Measurements from ENCODE around the gene MAGEA12.
"Not testable (repeated sequence)": the region's sequence is repeated elsewhere in the genome, so short reads cannot be mapped to it uniquely, and the experiment has no call there.

Gene MAGEA12

GRCh38 chrX:152766562-152766961 is 33.0 kb downstream of the MAGEA12 start:
- not testable (repeated sequence) for DNase-seq (ENCODE audit: low read depth)

- not testable (repeated sequence) for DNase-seq (ENCODE audit: low read depth)
Observed at GRCh38 chrX:152769549-152770289, 36.2 kb downstream of the MAGEA12 start, which contains the start of gene MAGEA6. Gene MAGEA6 (minus strand): TSS chrX:152769689. CDS start chrX:152767650, 2,039 bp downstream.

- not testable (repeated sequence) for DNase-seq (ENCODE audit: low read depth)
Observed at GRCh38 chrX:152787062-152787461, 53.5 kb downstream of the MAGEA12 start.

Measured in CMK (cell line).